Right atrium auricular region (tissue), 2 donors: ENCODE measurements around the gene MT1G. TPM values are rescaled to one million over a fixed set of nuclear protein-coding genes. Genes with fewer than 3 reads are reported as not detected.

Experiments used
- DNase-seq: peaks from one replicate; pipeline ENCODE4 v3.0.0-alpha.2; 2019; ENCODE audit warnings: low spot score
- H3K27ac ChIP-seq, 2 donors: fragments of 200-600 bp; sonication (generic); 1 replicate in 1 of 2; 2 replicates in 1 of 2; pipeline ENCODE4 v1.5.1; 2016 to 2019
- H3K27me3 ChIP-seq, 2 donors: fragments of 200-600 bp; sonication (generic); one replicate each; pipeline versions ENCODE4 v1.5.1 to v1.6.0; 2017 to 2019
- H3K36me3 ChIP-seq: fragments of 200-600 bp; sonication (generic); one replicate; pipeline ENCODE4 v1.5.1; 2016
- H3K4me1 ChIP-seq, 2 donors: fragments of 200-600 bp; sonication (generic); one replicate each; pipeline versions ENCODE4 v1.5.1 to v1.6.0; 2017 to 2019
- H3K4me3 ChIP-seq, 2 donors: fragments of 200-600 bp; sonication (generic); 1 replicate in 1 of 2; 2 replicates in 1 of 2; pipeline ENCODE4 v1.5.1; 2017 to 2019; ENCODE audit warnings: mild to moderate bottlenecking in 1 of 2, moderate library complexity in 1 of 2
- H3K9me3 ChIP-seq, 2 donors: fragments of 200-600 bp; sonication (generic); one replicate each; pipeline ENCODE4 v1.5.1; 2019
- total RNA-seq, 2 donors: library from RNA; depleted of rRNA; stranded (reverse); fragments of >200 nt; gene quantifications; one replicate each; pipeline ENCODE4 v1.1.0, GENCODE V29; 2016
- TF ChIP-seq, protein P1 (sequence below), 2 donors: fragments of 200-600 bp; sonication (generic); IDR thresholded peaks; one replicate each; pipeline ENCODE4 v1.5.1; 2019; ENCODE audit warnings: antibody characterized with exemption in 2 of 2

MT1G gene
- total RNA-seq, 2 donors from 2014 or later, result 7.2 TPM; not detected in 1

DNA sequence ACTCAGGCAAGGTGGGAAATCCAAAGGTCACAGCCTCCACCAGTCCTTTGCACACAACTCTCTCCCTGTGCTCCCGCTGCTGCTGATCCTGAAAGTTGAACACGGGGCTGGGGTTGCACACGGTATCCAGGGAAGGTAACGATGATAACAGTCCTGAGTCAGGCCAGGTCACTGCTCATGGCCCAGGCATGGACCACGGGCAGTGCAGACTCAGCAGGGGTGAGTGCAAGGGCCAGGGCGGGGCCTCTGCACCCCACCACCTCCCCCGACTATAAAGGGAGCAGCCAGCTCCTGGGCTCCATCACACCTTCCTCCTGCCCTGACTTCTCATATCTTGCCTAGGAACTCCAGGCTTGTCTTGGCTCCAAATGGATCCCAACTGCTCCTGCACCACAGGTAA lies 16.3 kb downstream of the MT1G start, which contains the start of gene MT1B:
Gene MT1B, plus strand, starts transcription at position 301 of the 400 bp plus-strand sequence. Its CDS starts 68 bp downstream, at position 369.
- no peaks in the 10 kb centered on the region for H3K36me3 ChIP-seq
- no peak within 1 kb of the TSS for H3K27ac ChIP-seq
- H3K4me1 ChIP-seq, result no peaks in the 10 kb centered on the region
- TF ChIP-seq, protein P1, sequence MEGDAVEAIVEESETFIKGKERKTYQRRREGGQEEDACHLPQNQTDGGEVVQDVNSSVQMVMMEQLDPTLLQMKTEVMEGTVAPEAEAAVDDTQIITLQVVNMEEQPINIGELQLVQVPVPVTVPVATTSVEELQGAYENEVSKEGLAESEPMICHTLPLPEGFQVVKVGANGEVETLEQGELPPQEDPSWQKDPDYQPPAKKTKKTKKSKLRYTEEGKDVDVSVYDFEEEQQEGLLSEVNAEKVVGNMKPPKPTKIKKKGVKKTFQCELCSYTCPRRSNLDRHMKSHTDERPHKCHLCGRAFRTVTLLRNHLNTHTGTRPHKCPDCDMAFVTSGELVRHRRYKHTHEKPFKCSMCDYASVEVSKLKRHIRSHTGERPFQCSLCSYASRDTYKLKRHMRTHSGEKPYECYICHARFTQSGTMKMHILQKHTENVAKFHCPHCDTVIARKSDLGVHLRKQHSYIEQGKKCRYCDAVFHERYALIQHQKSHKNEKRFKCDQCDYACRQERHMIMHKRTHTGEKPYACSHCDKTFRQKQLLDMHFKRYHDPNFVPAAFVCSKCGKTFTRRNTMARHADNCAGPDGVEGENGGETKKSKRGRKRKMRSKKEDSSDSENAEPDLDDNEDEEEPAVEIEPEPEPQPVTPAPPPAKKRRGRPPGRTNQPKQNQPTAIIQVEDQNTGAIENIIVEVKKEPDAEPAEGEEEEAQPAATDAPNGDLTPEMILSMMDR (IDR thresholded peaks at IDR 0.05), result no peak
- no peaks in the 10 kb centered on the region for H3K9me3 ChIP-seq
- no peaks in the 10 kb centered on the region for H3K27me3 ChIP-seq
- H3K4me3 ChIP-seq, result no peak within 1 kb of the TSS
- no peak for DNase-seq

- no peaks in the 10 kb centered on the region for H3K4me1 ChIP-seq
- H3K4me3 ChIP-seq, result no peak overlapping the region
- no peaks in the 10 kb centered on the region for H3K36me3 ChIP-seq
- H3K9me3 ChIP-seq, result no peaks in the 10 kb centered on the region
- no peaks in the 10 kb centered on the region for H3K27me3 ChIP-seq
- no peak overlapping the region for H3K27ac ChIP-seq
- TF ChIP-seq, protein P1 (IDR thresholded peaks at IDR 0.05), result no peak
- DNase-seq, result no peak
Observed at GRCh38 chr16:56649820-56650219, 18.0 kb downstream of the MT1G start.

DNA sequence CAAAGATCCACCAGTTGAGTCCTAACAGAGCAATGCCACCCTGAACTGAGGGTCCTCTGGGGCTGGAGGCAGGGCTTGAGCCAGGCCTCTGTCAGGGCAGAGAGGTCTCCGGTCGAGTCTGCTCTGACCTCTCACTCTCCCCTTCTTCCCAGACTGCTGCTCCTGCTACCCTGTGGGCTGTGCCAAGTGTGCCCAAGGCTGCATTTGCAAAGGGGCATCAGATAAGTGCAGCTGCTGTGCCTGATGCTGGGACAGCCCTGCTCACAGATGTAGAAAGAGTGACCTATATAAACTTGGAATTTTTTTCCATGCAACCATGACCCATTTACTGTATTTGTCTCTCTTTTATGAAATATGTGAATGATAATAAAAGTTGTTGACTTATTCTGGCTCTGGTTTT lies 18.6 kb downstream of the MT1G start:
- Histone ChIP-seq H3K4me3 (no peak overlapping the region), H3K9me3 (no peaks in the 10 kb centered on the region), H3K4me1 (no peaks in the 10 kb centered on the region), H3K36me3 (no peaks in the 10 kb centered on the region), H3K27ac (no peak overlapping the region), H3K27me3 (no peaks in the 10 kb centered on the region)
- DNase-seq, result no peak
- TF ChIP-seq, protein P1 (IDR thresholded peaks at IDR 0.05), result no peak

- DNase-seq, result no peak
- Histone ChIP-seq H3K27me3 (no peaks in the 10 kb centered on the region), H3K9me3 (no peaks in the 10 kb centered on the region), H3K36me3 (no peaks in the 10 kb centered on the region), H3K4me1 (peaks cover 0 to 10% of the 10 kb centered on the region in 2 donors), H3K4me3 (no peak overlapping the region), H3K27ac (no peak overlapping the region)
- TF ChIP-seq, protein P1 (IDR thresholded peaks at IDR 0.05), result no peak
Observed at GRCh38 chr16:56647641-56648431, 20.0 kb downstream of the MT1G start.

DNA sequence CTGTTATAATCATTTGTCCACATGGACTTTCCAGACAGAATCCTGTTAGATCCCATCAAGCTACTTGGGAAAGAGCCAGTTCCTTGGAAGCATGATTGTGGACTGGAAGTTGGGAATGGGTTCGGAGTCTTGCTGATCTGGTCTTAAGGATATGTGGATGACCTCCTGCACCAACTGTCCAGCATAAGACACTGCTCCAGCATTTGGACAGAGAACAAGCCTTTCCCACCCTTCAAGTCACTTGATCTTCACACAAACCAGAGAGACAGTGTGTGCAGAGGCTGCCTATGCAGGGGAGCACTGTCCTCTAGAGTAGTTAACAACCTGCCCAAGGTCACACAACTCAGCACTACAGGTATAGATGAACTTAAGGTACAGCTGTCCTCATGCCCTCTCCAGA lies 22.0 kb downstream of the MT1G start:
- Histone ChIP-seq H3K9me3 (no peaks in the 10 kb centered on the region), H3K36me3 (no peaks in the 10 kb centered on the region), H3K27ac (no peak overlapping the region), H3K27me3 (no peaks in the 10 kb centered on the region), H3K4me3 (no peak overlapping the region), H3K4me1 (peaks cover 0 to 10% of the 10 kb centered on the region in 2 donors)
- no peak for DNase-seq
- TF ChIP-seq, protein P1 (IDR thresholded peaks at IDR 0.05), result no peak
